Nephron (organoid): ENCODE measurements around the gene TEX47.

ENCODE experiments used
- H3K27ac Mint-ChIP-seq, 3 experiments: 2 replicates each; pipeline ENCODE4 v1.8.0; 2020; ENCODE audit warnings: mixed read lengths in 3 of 3, mild to moderate bottlenecking in 2 of 3, moderate library complexity in 1 of 3
- H3K27me3 Mint-ChIP-seq: 2 replicates; pipeline ENCODE4 v1.8.0; 2021; ENCODE audit warnings: low read depth, mild to moderate bottlenecking, moderate library complexity, mixed read lengths
- H3K36me3 Mint-ChIP-seq: 2 replicates; pipeline ENCODE4 v1.8.0; 2020; ENCODE audit warnings: low read depth, mixed read lengths
- H3K4me1 Mint-ChIP-seq: 2 replicates; pipeline ENCODE4 v1.8.0; 2020; ENCODE audit warnings: mixed read lengths
- H3K4me3 Mint-ChIP-seq, 3 experiments: 2 replicates each; pipeline ENCODE4 v1.8.0; 2020; ENCODE audit warnings: mild to moderate bottlenecking in 3 of 3, mixed read lengths in 3 of 3, moderate library complexity in 2 of 3
- H3K9me3 Mint-ChIP-seq: 2 replicates; pipeline ENCODE4 v1.8.0; 2020; ENCODE audit warnings: mixed read lengths
- TF ChIP-seq, protein P1 (sequence below), 3 experiments: fragments of 200-600 bp; sonication (generic); IDR thresholded peaks; one replicate each; pipeline ENCODE4 v1.5.0; 2021; ENCODE audit warnings: antibody characterized with exemption in 3 of 3; ENCODE audit not compliant: unreplicated experiment in 3 of 3

Gene TEX47

GRCh38 chr7:88775838-88776237, 19.7 kb downstream of the TEX47 start:
- no peak overlapping the region for H3K4me3 Mint-ChIP-seq
- no peaks in the 10 kb centered on the region for H3K4me1 Mint-ChIP-seq
- TF ChIP-seq, protein P1, sequence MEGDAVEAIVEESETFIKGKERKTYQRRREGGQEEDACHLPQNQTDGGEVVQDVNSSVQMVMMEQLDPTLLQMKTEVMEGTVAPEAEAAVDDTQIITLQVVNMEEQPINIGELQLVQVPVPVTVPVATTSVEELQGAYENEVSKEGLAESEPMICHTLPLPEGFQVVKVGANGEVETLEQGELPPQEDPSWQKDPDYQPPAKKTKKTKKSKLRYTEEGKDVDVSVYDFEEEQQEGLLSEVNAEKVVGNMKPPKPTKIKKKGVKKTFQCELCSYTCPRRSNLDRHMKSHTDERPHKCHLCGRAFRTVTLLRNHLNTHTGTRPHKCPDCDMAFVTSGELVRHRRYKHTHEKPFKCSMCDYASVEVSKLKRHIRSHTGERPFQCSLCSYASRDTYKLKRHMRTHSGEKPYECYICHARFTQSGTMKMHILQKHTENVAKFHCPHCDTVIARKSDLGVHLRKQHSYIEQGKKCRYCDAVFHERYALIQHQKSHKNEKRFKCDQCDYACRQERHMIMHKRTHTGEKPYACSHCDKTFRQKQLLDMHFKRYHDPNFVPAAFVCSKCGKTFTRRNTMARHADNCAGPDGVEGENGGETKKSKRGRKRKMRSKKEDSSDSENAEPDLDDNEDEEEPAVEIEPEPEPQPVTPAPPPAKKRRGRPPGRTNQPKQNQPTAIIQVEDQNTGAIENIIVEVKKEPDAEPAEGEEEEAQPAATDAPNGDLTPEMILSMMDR (IDR thresholded peaks at IDR 0.05; ENCODE audit: unreplicated experiment in 3 of 3): no peak
- no peaks in the 10 kb centered on the region for H3K36me3 Mint-ChIP-seq
- no peaks in the 10 kb centered on the region for H3K27me3 Mint-ChIP-seq
- no peaks in the 10 kb centered on the region for H3K9me3 Mint-ChIP-seq
- no peak overlapping the region for H3K27ac Mint-ChIP-seq

GRCh38 chr7:88772776-88773175, 22.8 kb downstream of the TEX47 start:
- no peak overlapping the region for H3K4me3 Mint-ChIP-seq
- H3K4me1 Mint-ChIP-seq: no peaks in the 10 kb centered on the region
- no peaks in the 10 kb centered on the region for H3K36me3 Mint-ChIP-seq
- H3K27ac Mint-ChIP-seq: no peak overlapping the region
- TF ChIP-seq, protein P1 (IDR thresholded peaks at IDR 0.05; ENCODE audit: unreplicated experiment in 3 of 3): no peak
- no peaks in the 10 kb centered on the region for H3K27me3 Mint-ChIP-seq
- no peaks in the 10 kb centered on the region for H3K9me3 Mint-ChIP-seq

- no peaks in the 10 kb centered on the region for H3K9me3 Mint-ChIP-seq
- H3K4me1 Mint-ChIP-seq: no peaks in the 10 kb centered on the region
- H3K27ac Mint-ChIP-seq: no peak overlapping the region
- peaks cover 3% of the 10 kb centered on the region for H3K27me3 Mint-ChIP-seq
- H3K36me3 Mint-ChIP-seq: no peaks in the 10 kb centered on the region
- TF ChIP-seq, protein P1 (IDR thresholded peaks at IDR 0.05; ENCODE audit: unreplicated experiment in 3 of 3): no peak
- H3K4me3 Mint-ChIP-seq: no peak overlapping the region
Measured at GRCh38 chr7:88771417-88771816, 24.1 kb downstream of the TEX47 start.

GRCh38 chr7:88761779-88762178, 33.8 kb downstream of the TEX47 start:
- no peaks in the 10 kb centered on the region for H3K36me3 Mint-ChIP-seq
- peaks cover 56% of the 10 kb centered on the region for H3K27me3 Mint-ChIP-seq
- H3K4me1 Mint-ChIP-seq: peaks cover 8% of the 10 kb centered on the region

DNA sequence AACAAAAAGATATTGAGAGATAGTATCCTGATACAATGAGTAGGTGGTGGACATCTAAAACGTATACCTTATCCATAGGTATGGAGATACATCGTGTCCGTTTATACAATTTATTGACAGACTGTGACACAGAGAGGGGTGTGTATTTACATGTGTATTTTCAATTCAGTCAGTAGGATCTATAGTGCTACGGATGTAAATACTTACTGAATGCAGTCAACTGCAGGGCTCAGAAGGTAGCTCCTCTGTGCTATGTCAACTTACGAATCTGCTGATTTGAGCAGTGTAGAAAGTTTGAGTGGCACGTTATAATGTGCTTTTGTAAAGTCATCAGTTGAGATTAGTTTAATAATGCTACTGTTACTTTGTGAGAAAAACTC, 35.4 kb downstream of the TEX47 start:
- Mint-ChIP-seq H3K4me3 (peak overlapping the region; percentile 85 to 88 (median 85)), H3K27ac (no peak overlapping the region), H3K4me1 (peaks cover 8% of the 10 kb centered on the region), H3K27me3 (peaks cover 71% of the 10 kb centered on the region), H3K36me3 (no peaks in the 10 kb centered on the region), H3K9me3 (no peaks in the 10 kb centered on the region)
- TF ChIP-seq, protein P1 (IDR thresholded peaks at IDR 0.05; ENCODE audit: unreplicated experiment in 3 of 3): no peak

More at GRCh38 chr7:88761779-88762178, 33.8 kb downstream of the TEX47 start:
- H3K9me3 Mint-ChIP-seq: no peaks in the 10 kb centered on the region
- peak overlapping the region in 1 of 3 experiments; percentile 29 for H3K4me3 Mint-ChIP-seq
- TF ChIP-seq, protein P1 (IDR thresholded peaks at IDR 0.05; ENCODE audit: unreplicated experiment in 3 of 3): no peak
- no peak overlapping the region for H3K27ac Mint-ChIP-seq
